ENCODE data around the gene CALML3.

GRCh38 chr10:5543623-5544022, 18.9 kb downstream of the CALML3 start:
- TF ChIP-seq CTCF (IDR thresholded peaks at IDR 0.05) (no peak), POLR2A (IDR thresholded peaks at IDR 0.05) (no peak), EP300 (IDR thresholded peaks at IDR 0.05) (no peak)
